Stimulated activated CD4-positive, alpha-beta T cell treated with anti-CD3 and anti-CD28 coated beads, TNF-alpha, amount 100 ng/mL, for 24 hours (primary cell): ENCODE measurements around the gene RNF38.
"Not testable (repeated sequence)": the region's sequence is repeated elsewhere in the genome, so short reads cannot be mapped to it uniquely, and the experiment has no call there.

Experiments used
- DNase-seq, 3 experiments: peaks; one replicate each; pipeline ENCODE4 v3.0.0-alpha.2; 2020; ENCODE audit warnings: low read depth in 3 of 3

RNF38 gene

DNA sequence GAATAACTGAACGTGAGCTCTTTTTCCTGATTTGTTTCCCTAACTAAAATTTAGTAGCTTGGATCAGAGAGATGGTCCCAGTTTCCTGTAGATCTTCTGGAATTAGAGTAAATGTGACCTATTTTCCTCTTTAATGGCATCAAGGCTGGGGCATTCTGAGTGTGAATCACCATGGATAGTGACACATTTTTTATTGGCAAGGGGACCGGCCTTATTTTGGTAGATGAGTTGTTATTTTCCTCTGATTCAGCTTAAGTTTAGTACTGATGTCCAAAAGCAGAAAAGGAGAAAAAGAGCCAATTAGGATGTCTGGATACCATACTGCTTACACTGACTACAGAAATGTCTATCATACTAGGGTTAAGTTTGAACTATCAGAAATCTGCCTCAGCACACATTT is 68.1 kb downstream of the RNF38 start:
- no peak for DNase-seq

DNA sequence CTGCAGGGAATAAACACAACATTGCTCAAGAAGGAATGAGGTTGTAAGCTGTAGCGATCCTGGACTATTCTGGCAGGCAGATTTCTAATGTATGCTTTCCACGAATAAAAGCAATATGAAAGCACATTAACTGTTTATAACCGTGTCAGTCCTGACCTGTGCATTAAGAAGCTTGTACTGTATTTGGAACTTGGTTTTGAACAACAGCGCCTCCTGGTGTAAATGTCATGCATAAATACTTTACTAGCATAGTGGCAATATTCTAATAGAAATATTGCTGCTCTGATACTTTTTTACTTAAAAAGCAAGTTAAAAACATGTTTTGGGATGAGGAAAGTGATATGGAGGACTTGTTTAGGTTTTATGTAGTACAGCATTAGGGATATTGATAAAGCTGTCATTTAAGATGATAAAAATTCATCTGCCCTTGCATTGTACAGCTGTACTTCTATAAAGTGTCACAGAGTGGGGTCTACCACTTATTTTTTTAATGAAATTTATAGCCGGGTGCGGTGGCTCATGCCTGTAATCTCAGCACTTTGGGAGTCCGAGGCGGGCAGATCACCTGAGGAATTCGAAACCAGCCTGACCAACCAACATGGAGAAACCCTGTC is 71.2 kb downstream of the RNF38 start:
- DNase-seq, result peak in 2 of 3 experiments; percentile 11 to 49

DNA sequence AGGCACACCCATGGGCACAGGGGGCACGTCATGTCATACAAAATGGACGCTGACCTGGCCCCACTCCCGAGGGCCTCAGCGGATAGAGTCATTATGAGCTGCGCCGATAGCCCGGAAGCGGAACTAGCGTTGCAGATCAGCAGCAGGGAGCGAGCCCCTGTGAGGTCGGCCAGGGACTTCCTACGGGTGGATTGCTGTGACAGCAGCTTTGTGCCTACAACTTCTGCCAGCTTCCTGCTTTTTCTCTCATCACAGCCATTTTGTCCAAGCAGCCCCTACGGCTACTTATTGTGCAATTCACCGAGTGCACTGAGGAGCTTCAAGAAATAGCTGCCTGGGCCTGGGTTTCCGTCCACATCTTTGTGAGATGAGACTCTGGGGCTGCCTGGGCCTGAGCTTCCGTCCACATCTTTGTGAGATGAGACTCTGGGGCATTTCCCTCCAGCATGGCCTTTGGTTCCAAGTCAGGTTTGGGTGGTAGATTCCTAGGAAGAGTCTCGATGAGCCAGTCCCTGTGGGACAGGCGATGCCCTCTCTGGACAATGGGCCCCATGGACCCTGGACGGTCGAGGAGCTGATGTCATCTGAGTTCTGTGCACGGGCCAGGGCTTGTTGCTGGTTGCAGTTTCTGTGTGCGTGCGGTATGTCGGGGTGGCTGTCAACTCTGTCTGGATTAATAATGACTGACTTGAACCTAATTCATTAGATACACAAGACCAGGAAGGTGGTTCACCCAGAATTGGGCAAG is 74.8 kb downstream of the RNF38 start:
- DNase-seq, result no peak

DNA sequence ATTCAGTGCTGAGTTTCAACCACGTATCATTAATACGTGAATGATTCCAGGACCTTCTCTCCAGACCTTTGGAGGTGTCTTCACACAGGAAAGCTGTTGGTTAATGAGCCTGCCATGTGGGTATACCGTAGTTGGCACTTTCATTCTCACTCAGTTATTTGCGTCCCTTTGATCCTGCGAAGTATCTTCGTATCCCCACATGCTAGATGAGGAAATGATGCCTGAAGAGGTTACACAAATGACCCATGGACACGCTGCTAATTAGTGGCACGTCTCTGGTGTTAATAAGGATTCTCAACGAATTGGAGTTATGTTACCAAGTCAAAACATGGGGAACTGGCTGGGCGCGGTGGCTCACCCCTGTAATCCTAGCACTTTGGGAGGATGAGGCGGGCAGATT is 76.1 kb downstream of the RNF38 start:
- DNase-seq, result no peak

DNA sequence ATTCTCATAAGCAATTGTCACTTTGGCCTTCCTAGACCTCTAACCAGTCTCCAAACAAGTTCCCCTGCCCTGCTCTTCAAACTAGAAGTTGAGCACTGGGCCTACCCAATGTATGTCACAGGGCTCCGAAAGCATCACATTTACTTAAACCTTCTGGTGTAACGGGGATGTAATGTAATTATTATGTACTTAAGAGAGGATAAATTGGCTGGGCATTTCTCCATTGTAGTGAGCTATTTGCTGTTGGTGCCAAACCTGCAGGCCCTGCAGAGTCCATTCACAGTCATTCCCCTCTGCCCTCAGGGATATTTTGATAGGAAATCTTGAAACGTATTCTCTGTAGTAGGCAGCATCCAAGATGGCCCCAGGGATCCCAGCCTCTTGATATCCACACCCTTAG is 77.6 kb downstream of the RNF38 start:
- DNase-seq, result no peak

DNA sequence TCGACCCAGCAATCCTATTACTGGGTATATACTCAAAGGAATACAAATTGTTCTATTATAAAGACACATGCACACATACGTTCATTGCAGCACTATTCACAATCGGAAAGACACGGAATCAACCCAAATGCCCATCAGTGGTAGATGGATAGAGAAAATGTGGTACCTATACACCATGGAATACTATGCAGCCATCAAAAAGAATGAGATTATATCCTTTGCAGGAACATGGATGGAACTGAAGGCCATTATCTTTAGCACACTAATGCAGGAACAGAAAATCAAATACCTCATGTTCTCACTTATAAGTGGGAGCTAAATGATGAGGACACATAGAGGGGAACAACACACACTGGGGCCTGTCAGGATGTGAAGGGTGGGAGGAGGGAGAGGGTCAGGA is 78.2 kb downstream of the RNF38 start:
- DNase-seq, result not testable (repeated sequence)

DNA sequence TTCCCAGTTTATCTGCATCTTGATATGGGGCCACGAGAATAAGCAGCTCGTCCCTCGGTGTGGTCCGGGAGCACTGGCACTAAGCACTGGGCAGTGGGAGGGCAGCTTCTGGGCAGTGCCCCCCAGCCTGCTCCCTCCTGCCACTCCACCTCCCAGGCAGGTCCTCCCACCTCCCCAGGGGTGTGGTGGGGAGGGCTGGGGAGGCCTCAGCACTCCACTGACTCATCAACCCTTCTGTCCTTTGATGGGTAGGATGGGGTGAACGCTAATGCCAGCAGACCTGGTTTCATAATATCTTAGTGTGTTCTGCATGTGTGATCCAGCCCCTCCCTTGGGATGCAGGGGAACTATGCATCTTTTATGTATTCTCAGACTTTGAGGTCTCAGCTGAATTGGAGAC is 79.6 kb downstream of the RNF38 start:
- no peak for DNase-seq

DNA sequence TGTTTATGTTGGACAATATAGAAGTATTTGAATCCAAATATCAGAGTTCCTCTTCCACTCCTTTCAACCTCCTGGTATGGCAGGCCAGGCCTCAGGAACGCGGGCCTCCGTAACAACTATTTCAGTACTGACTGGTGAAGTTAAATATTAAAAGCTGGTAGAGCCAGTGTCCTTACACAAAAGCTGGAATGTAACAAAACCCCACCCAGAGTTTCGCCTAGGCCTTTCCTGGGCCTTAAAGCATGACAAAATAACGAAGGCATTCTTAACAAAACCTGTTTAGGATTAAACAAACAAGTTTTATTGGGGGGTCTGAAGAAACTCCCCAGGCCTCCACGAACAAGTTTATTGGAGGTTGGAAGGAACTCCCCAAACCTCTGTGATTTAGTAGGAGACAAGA is 80.3 kb downstream of the RNF38 start:
- no peak for DNase-seq

DNA sequence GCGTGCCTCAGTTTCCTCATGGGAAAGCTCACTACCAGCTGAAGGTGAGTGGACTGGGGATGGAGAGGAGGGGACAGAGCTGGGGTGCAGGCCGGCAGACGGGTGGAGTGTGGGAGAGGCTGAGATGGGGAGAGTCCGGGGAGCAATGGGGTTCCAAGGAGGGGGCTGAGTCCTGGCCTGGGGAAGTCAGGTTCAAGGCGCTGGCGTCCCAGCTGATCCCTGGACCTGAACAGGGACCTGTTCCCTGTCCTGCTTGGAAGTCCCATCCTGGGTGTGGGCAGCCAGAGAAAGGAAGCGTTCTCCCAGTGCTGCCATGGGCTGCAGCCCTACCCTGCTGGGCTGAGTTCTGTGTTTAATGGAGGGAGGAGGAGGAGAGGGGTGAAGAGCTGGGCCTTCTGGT is 80.9 kb downstream of the RNF38 start:
- no peak for DNase-seq

DNA sequence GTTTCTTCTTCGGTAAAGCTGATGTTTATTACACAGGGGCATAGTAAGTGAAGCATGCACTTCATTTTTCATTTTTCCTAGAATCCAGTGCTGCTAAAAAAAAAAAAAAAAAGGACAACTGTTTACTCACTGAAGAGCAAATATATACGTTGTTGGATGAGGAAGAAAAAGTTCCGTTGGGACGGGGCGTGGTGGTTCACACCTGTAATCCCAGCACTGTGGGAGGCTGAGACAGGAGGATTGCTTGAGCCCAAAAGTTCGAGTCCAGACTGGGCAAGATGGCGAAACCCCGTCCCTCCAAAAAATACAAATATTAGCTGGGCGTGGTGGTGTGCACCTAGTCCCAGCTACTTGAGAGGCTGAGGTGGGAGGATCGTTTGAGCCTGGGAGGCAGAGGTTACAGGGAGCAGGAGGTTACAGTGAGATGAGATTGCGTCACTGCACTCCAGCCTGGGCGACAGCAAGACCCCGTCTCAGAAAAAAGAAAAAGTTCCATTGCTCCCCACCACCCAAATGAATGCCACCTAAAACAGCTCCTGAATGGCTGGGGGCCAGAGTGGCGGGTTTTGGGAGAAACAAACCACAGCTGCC is 81.8 kb downstream of the RNF38 start:
- no peak for DNase-seq

DNA sequence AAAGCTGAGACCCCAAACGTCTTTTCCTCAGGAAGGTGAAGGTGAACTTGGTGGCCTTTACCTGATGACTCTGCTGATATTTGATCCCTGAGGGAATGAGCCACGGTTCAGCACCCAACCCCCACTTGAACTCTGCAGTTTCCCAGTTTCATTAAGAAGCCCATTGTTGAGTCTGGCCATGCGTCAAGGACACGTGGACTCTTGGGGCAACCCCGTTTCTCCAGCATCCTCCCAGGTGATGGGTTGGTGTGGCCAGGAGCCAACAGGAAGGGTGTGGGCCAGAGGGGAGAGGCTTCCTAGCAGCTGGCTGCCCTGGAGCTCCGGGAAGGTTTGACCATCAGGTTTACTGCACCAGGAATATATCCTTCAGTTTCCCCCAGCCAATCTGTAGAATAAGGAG is 82.3 kb downstream of the RNF38 start:
- DNase-seq, result no peak

DNA sequence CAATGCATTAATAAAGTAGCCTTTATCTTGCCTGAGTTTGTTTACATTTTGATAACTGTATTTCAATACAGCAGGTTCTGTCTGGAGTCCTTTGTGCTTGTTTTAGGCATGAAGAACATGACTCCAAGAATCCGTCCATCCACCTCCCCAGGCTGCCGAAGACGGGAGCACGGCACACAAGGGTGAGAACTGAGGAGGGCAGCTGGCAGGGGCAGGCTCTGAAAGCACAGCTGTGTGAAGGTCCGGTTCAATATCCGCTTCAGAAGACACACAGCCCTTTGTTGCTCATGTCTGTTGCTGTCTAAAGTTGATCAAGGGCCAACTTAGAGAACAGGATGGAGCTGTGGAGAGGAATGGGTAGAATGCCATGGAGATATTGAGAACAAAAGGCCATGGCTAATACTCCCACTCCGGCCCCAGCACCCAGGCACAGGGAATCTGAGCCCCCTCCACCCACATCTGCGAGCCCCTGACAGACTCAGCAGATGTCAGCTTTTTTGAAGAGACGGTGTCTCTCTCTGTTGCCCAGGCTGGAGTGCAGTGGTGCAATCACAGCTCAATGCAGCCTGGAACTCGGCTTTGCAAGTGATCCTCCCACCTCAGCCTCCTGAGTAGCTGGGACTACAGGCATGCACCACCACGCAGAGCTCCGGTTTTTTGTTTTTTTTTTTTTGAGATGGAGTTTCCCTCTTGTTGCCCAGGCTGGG is 83.3 kb downstream of the RNF38 start:
- DNase-seq, result no peak

DNA sequence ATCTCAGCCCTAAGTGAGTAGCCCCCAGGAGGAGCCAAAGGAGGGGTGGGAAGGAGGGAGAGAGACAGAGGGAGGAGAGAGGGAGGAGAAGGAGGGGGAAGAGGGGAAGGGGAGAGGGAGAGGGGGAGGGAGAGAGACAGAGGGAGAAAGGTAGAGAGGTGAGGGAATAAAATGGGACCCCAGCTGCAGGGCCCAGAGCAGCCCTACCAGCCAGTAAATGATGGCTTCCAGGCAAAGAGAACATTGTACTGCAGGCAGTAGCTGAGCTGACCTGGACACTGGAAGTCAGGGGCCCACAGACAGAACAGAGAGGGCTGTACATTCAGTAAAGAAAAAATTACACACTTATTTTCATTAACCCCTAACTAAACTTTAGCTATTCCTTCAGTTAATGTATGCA is 84.0 kb downstream of the RNF38 start:
- no peak for DNase-seq

DNA sequence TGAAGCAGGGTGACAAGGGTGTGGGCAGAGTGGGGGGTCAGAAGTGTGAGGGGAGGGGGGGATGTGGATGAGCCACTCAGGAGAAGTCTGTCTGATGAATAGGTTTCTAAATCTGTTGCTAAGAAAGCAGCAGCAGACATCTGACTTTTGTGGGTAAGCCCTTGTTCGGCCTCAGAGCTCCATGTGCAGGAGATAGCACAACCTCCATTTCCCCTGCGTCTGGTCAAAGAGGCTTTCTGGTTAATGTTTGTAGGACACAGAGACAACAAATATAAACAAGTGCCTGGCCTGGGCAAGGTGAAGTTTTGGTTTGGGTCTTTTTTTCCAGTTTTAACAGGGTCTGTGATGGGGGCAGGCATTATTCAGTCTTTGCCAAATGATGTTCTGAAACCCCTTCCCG is 84.8 kb downstream of the RNF38 start:
- DNase-seq, result no peak

DNA sequence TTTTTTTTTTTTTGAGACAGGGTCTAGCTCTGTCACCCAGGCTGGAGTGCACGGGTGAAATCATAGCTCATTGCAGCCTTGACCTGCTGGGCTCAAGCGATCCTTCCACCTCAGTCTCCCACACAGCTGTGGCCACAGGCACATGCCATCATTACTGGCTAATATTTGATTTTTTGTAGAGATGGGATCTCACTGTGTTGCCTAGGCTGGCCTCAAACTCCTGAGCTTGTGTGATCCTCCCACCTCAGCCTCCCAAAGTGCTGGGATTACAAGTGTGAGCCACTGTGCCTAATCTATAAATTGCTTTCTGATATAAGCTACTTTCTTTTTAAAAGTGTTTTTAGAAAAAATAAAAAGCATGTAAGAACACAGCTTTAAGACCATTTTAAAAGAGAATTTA is 85.3 kb downstream of the RNF38 start:
- DNase-seq, result no peak

DNA sequence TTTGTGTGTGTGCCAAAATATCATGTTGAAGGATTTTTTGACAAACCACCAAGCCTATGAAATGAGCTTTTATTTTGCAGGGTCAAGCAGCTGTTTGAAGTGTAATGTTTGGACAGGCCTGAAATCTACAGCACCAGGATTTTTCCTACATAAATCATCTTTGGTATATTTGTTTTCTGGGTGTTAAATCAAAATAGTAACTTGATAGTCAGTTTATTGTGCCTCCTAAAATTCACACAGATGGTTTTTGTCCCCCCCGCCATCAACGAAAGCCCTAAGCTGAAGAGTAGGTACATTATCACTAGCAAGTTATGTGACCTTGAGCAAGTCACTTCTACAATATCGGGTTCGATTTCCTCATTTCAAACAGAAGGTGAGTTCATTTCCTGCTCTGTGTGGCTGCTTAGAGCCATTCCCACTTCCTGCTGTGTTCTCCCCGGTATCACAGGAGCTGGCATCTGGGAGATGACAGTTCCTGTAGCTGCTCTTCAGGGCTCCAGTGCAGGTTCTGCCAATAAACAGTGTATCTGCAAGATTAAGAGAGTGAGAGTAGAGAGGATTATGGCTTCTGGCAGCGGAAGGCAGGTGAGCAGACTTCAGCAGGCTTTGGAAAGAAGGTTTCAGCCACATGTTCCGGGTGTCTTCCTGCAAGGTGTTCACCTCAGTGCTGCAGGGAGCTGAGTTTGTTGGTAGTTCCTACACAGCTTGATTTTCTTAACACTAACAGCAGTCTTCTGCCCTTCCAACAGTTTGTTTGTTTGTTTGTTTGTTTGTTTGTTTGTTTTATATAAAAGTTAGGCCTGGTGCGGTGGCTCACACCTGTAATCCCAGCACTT is 93.4 kb downstream of the RNF38 start:
- DNase-seq, result no peak

DNA sequence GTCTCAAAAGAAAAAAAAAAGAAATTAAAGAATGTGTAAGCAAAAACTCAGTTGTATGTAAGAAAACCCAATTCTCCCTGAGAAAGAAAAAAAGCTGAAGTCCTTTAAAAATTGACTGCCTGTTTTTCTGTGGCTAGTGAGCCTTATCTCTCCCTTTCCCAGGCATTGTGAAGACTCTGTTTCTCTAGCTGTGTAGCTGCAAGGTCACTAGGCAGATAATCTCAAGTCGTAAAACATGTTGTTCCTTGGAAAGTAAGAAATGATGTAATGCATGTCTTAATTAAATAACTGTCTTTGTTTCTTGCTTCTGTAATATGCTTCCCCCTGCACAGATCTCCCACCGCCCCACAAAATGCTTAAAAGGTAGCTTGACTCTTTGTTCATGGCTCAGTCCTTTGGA is 95.7 kb downstream of the RNF38 start:
- not testable (repeated sequence) for DNase-seq

DNA sequence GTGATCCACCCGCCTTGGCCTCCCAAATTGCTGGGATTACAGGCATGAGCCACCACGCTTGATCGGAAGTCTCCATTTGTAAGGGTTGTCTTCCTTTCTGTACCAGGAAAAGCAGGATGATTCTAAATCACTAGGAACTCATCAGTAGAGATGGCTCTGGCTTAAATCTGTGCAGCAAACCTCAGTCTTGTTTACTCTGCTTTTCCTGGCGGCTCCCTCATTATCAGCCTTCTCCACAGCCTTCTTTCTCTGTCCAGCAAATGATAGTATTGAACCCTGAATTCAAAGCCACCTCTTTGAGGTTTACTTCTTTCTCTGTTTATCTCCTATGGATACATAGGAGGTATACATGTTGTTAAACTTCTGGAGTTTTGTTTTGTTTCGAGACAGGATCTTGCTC is 98.8 kb downstream of the RNF38 start:
- no peak for DNase-seq

DNA sequence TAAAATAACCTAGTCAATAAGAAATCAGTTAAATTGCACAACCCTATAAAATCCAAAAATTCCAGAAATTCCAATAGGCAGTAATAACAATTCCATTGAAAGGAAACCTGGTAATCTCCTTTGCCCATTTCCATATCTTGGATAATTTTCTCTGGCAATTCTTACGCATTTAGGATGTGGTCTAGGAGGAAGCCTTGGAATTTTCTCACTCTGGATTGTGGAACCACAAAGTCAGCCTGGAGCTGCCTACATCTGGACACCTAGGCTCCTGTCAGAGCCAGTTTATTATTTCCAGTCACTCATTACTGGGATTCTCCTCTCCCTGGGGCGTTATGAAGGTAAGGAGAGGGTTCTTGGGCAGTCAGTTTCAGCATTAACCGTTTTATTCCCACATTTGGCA is 101.5 kb downstream of the RNF38 start:
- no peak for DNase-seq

DNA sequence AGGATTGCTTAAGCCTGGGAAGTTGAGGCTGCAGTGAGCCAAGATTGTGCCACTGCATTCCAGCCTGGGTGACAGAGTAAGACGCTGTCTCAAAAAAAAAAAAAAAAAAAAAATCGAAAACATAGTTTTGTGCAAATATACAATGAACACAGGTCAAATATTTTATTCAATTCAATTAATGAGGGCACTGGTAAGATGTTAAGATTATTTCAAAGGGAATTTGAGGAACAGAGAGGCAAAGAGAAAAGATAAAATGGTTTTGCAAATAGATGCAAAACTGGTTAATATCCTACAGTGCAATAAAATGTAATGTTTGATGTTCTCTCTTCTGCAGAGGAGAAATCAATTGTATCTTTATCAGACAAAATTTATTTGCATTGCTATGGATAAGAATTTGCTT is 102.3 kb downstream of the RNF38 start:
- DNase-seq, result no peak

DNA sequence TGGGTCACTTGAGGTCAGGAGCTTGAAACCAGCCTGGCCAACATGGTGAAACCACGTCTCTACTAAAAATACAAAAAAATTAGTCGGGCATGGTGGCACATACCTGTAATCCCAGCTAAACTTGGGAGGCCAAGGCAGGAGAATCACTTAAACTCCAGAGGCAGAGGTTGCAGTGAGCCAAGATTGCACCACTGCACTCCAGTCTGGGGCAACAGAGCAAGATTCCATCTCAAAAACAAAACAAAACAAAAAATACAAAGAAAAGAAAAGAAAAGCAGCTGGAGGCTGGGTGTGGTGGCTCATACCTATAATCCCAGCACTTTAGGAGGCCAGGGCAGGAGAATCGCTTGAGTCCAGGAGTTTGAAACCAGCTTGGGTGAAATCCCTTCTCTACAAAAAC is 105.1 kb downstream of the RNF38 start:
- not testable (repeated sequence) for DNase-seq

DNA sequence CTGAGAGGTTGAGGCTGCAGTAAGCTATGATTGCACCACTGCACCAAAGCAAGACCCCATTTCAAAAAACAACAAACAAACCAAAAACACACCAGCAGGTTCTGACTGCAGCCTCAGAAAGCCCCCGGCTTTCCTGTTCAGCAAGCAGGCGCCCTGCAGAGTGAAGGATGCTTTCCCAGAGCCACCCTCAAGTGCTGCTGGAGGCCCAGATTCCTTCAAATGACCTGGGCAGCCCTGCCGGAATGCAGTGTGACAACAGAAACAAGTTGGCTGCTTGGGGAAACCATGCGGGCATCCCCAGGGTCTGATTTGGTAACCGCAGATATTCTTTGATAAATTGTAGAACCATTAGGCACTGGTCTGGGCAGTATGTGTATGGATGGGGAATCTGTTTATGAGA is 106.2 kb downstream of the RNF38 start:
- no peak for DNase-seq
